OCI-LY3 (cell line): ENCODE data around the gene VPS35L.

Experiments
- EZH2phosphoT487 ChIP-seq: fragments of 200-600 bp; shearing (Covaris generic); IDR thresholded peaks from 2 replicates; pipeline ENCODE4 v1.6.1; 2018; ENCODE audit warnings: antibody characterized with exemption, mixed run types, low read depth
- TF ChIP-seq, protein P1 (sequence below): fragments of 200-600, 300-600 bp; sonication (generic); IDR thresholded peaks from 2 replicates; pipeline ENCODE4 v1.5.1; 2014; ENCODE audit warnings: antibody characterized with exemption, low read length, low read depth

DNA sequence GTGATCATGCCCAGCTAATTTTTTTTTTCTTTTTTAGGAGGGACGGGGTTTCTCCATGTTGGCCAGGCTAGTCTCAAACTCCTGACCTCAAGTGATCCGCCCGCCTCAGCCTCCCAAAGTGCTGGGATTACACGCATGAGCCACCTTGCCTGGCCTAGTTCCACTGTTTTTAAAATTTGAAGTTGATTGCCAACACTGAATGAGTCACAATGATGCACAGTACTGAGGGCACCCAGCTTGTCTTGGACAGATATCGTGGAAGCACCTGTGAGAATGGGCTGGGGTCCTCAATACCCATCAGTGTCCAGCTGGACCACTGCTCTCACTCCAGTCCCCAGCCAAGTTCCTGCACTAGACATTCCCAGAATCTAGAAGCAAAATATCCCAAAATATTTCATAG, 160.1 kb downstream of the VPS35L start:
- TF ChIP-seq, protein P1, sequence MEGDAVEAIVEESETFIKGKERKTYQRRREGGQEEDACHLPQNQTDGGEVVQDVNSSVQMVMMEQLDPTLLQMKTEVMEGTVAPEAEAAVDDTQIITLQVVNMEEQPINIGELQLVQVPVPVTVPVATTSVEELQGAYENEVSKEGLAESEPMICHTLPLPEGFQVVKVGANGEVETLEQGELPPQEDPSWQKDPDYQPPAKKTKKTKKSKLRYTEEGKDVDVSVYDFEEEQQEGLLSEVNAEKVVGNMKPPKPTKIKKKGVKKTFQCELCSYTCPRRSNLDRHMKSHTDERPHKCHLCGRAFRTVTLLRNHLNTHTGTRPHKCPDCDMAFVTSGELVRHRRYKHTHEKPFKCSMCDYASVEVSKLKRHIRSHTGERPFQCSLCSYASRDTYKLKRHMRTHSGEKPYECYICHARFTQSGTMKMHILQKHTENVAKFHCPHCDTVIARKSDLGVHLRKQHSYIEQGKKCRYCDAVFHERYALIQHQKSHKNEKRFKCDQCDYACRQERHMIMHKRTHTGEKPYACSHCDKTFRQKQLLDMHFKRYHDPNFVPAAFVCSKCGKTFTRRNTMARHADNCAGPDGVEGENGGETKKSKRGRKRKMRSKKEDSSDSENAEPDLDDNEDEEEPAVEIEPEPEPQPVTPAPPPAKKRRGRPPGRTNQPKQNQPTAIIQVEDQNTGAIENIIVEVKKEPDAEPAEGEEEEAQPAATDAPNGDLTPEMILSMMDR, result no peak
- TF ChIP-seq EZH2phosphoT487, result no peak
